Stimulated activated CD4-positive, alpha-beta T cell treated with anti-CD3 and anti-CD28 coated beads, Interleukin-12 subunit alpha, Interleukin-12 subunit beta, amount 100 ng/mL, for 48 hours (primary cell): ENCODE data around the gene THRB.

Source experiments
- DNase-seq, 3 donors: peaks; one replicate each; pipeline ENCODE4 v3.0.0-alpha.2; 2020; ENCODE audit warnings: low read depth in 2 of 3, low spot score in 1 of 3

The THRB gene

DNA sequence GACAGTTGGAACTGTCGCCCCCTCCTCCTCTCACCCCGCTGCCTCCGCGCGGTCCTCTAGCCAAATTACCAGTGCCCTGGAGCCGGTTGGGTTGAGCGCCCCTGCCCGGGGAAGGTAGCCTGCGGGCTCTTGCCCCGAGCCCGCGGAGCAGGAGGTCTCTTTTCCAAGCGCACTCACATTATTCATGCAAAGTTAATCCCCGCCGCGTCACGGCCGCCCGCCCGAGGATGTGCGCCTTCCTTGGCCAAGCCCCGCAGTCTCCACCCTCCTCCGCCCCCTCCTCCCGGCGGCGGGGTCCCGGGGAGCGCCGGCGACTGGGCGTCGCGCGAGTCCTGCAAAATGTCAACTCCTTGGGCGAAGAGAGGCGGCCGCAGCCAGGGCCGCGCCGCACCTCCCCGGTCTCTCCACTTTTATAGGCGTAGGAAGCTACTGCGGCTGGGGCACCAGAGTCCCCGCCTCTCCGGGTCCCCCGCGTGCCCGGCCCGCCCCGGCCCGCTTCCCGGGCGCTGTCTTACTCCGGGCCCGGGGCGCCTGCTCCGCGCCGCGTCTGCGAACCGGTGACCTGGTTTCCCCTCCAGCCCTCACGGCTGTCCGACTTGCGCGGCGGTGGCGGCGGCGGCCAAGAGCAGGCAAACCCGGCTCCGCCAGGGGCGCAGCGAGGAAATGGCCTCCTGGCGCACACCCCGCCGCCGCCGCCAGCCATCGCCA lies at the start of gene THRB:
TSS of gene THRB (minus strand) at position 233 of the 708 bp plus-strand sequence.
- DNase-seq: no peak

DNA sequence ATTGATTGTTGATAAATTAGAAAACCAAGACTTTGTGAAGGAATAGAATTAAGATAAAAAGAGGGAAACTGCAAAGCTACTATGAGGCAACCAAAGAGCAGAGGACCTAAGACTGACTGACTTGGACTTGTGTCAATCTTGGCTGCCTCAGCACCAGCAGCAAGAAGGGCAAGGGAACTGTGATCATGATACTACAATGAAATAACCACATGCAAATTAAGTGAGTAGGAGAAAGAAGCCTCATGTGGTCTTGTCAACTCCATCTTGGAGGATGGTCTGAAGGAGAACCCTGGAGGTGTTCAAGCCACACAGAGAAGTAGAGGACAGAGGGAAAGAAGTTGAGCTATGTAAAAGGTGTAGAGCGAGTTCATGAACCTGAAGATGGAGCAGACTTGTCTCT lies 47.3 kb upstream of the THRB start:
- no peak for DNase-seq

DNA sequence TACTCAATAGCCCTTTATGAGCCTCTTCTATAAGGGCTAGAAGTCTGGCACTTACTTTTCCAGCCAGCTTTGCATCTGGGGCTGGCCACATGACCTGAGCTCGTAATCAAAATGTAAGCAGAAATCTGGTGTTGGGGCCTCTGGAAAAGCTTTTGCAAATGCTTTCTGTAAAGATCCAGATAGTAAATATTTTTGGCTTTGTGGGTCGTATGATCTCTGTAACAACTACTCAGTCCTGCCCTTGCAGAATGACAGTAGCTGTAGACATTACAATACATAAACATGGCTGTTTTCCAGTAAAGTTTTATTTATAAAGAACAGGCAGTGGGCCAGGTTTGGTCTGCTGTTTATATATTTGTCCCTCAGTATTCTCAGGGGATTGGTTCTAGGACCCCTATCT lies 46.2 kb upstream of the THRB start:
- no peak for DNase-seq

DNA sequence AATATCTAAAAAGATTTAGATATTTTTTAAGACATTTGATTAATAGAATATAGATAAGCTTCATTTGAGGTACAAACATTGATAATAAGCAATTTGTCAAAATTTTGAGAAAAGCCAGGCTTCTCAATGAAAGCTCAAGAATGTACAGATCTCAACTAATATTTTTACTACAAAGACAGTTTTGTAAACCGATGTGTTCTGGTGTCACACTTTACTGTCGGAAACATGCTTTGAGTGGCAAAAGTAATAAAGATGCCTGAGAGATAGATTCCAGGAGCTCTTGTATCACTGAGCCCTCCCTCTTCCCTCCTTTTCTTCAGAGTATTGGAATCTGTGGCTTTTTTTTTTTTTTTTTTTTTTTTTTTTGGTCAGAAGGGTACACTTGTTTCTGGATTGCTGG lies 45.0 kb upstream of the THRB start:
- no peak for DNase-seq

DNA sequence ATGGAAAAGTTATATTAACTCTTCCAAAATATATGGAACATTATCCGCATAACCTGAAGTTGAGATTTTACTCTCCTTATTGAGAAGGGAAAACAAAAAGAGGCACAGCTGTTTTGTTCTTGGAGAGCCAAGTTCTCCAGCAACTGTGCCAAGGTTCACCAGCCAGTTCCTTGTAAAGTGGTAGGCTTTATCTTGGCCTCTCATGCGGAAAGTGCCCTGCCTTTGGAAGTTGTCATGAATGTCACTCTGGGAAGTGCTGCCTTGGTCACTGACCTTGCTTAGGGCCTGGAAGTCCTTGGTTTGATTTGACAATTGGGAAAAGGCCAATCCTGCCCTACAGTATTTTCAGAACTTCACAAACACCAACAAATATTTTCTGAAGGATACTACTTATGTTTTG lies 44.2 kb upstream of the THRB start:
- DNase-seq: no peak

DNA sequence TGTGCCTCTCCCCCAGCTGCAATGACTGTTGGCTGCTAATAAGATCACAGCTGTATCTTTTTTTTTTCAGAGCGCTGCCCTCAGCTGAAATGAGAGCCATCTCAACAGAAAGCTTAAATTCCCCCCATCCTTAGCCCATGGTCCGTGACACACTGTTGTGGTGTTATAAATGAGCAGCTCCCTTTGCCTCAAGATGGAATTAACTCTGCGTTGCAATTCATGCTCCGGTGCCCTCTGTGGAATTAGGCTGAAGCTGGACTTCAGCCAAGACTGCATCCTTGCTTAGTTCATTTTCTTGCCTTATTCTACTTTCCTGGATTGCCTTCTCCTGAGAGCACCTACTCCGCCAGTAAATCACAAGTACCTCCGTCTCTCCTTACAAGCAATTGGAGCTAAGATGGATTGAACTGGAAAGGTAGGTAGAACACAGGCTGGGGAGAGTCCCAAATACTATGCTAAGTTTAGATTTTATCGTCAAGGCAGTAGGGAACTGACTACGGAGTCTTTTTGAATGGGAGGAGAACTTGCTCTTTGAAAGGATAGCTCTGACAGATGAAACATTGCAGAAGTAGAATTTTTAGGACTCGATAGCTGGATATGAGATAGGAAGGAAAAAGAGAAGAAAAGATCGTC lies 39.0 kb upstream of the THRB start:
- no peak for DNase-seq

DNA sequence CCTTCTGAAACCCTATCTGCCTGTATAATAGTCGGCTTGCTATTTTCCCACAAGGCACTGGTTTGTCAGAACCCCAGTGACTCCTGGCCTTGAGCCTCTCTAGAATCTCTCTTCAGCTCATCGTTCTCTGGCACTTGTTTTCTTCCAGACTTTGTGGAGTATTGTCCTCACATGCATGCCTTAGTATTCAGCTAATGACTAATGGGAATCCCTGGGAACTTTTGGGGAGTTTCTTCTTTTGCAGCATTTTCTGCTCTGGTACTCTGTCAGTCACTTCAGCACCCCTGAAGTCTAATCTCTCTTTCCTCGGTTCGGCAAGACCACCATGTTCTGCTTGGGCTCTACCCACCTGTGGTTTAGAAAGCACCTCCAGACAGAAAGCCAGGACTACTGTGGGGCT lies 35.8 kb upstream of the THRB start:
- DNase-seq: no peak

DNA sequence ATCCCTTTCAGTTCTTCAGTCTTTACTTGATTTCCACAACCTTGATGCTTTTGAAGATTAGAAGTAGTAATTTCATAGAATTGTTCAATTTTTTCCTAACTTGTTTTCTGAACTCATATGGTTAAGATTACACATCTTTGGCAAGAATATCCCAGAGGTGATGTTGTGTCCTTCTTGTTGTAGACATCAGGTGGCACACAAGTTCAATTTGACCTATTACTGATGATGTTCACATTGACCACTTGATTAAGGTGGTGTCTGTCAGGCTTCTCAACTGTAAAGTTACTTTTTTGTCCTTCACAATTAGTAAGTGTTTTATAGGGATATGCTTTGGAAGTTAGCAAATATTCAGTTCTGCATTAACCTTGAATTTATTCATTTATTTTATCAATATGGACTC lies 34.6 kb upstream of the THRB start:
- no peak for DNase-seq

DNA sequence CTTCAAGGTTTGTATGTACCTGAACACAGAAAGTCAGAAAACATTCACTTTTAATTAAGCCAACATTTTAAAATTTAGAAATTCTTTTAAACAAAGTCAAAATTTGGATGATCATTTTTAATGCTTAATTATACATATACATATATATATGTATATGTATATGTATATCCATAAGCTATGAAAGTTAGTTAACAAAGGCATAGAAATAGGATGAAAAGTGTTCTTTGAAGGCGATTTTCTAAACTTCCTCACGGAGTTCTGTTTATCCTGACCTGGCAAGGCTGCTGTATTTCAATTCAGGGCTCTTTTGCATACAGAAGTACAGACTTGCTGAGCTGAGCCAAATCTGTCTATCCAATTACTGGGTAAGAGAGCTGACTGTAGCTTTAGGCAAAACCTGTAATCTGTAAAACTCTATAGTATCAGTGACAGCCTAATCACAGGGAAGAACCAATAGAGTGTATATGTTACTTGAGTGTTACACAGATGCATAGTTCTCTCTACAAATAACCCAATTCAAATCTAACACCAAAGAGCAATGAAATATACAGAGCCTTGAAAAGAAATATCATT lies 32.1 kb upstream of the THRB start:
- DNase-seq: no peak

DNA sequence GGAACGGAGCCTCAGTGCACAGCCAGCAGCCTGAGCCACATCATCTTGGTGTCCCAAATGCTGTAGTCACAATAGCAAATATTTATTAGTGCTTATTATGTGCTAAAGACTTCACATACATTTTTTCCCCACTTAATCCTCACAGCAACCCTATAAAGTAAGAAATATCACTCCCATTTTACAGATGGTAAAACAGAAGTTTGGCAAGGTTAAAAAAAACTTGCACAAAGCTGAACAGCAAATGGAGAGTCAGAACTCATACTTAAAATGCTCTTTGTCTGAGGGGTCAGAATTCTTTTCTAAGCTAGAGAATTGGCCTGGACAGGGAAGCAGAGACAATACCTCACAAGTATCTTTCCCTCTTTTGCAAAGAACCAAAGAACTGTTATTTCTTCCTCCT lies 30.9 kb upstream of the THRB start:
- no peak for DNase-seq

DNA sequence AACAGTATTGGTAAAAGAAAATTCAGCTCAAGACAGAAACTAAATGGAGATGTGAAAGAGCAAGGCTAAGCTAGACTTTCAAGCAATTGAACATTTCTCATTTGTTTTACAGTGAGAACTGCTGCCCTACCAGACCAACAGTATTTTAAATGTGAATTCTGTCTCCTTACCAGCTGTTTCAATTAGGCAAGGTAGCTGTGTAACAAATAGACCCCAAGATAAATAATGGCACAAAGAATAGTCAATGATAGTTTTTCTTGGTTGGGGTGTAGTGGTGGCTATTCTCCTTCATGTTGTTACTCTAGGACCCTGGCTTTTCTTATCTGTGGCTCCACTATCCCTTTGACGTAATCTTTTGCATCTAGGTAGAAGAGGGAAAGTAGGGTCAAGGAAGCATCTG lies 30.4 kb upstream of the THRB start:
- no peak for DNase-seq

DNA sequence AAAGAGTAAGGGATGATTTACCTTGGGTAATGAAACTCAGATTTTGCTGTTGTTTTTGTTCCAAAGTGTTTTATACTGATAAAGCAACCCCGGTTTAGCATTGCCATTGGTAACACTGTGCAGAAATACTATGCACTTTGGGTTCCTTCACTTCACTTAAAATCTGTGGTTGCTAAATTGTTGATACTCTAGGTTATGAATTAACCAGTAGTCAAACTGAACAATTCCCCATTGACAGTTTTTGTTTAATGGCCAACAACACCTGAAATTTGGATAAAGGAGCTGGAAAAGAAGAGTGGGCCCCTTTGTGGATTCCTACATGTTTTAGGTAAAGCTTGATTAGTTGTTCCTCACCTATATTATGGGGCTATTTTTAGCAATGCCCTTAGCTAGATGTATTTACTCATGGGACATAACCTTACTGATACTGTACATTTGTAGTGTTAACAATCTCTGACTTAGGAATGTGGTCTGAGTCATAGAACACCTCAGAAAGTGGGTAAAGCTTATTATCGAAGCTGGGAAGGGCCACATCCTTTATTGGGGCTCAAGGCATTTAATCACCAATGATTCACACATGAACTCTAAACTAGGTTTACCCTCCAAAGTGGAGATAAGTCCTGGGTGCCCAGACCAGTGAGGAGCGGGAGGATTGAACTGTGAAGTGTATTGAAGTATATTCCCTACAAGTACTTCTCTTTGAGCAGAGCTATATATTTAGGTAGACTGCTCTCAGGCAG lies 29.5 kb upstream of the THRB start:
- DNase-seq: no peak

DNA sequence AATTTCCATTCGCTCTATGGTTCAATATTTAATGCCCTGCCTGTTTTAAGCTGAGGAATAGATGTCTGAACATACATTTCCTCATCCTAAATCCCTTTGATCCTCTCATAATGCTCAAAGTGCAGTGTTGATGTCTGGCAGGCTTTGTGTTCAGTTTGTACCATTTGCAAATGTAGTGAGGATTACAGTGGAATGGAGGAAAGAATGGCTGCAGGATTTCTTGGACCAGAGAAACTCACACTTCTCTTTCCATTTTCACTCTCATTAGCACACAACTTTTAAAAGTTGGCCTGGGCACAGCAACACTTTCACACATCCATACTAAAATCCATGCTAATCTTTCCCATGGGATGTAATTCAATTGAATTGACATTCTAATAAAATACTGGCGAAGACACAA lies 28.6 kb upstream of the THRB start:
- no peak for DNase-seq

DNA sequence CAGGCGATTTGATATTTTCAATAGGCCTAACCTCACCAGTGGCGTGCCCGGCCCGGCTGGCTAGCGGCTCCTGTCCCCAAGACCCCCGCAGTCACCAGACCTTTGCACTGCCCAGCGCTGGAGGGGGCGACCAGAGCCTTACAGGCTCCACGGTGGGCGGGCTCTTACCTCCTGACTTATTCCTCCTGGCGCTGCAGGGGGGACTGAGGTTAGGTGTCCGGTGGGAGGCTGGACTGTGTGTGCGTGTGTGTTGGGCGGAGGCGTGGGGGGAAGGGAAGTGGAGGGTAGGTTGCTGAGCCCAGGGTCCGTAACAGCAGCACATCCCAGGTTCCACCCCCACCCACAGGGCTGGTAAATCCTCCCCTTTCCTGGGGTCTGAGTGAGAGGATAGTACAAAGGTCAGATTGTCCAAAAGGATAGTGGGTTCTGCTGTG lies 27.5 kb upstream of the THRB start:
- DNase-seq: no peak

DNA sequence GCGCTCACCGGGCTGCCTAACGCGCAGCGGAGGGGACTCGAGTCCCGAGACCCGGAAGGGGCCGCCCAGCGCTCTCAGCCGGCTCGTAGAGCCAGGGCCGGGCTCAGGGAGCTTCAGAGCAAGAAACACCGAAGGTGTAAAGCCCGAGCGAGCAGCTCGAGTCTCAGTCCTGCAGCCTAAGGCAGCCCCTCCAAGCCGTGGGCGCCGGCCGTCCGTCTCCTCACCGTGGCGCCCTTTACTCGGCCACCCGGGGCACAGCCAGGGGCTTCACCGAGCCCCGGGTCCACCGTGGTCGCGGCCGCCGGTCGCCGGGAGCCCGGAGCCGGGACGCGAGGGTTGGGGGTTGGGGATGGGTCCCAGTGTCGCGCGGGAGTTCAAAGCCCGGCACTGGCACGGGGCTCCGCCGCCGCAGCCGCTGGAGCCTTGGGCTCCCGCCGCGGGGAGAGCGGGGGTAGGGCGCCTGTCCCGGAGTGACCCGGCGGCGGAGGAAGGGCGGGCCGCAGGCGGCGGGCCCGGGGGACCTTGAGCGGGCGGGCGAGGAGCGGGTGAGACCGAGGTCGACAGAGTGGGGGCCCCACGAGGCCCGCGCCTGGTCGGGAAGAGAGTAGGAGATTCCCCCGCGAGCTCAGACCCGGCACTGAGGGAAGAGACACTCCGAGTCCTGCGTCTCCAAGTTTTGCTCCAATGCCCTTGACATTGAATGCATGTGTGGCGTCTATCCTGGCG lies 26.9 kb upstream of the THRB start:
- DNase-seq: no peak

DNA sequence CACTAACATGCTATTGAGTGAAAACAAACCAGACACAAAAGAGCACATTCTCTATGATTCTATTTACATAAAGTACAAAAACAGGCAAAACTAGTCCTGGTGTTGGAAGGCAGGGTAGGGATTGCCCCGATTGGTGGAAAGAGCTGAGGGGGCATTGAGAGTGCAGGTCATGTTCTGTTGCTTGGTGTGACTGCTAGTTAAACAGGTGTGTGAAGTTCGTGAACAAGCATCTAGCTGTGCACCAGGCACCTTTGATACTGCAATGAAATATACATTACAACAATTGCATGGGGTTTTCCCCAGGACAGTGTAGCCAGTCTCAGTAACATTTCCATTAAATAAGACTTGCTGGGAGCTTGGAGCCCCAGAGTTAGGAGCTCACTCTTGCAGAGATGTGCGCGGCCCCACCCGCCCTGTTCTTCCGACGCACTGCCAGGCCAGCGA lies 26.3 kb upstream of the THRB start:
- DNase-seq: no peak

DNA sequence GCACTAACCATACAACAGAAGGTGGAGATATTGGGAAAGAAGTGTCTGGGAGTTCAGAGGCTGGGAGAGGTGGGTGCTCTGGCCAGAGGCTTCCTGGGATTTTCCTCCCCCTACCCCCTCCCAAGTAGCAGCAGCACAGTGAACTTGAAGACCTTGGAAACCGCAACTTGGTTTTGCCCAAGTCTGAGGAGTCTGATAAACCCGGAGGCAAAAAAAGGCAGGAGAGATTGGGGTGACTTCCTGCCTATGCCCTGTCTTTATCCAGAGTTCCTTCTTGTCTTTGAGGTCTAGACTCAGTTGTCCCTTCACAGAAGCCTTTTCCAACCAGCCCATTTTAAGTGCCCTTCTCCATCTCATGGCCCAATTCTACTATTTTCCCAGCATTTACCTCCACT lies 25.4 kb upstream of the THRB start:
- no peak for DNase-seq

DNA sequence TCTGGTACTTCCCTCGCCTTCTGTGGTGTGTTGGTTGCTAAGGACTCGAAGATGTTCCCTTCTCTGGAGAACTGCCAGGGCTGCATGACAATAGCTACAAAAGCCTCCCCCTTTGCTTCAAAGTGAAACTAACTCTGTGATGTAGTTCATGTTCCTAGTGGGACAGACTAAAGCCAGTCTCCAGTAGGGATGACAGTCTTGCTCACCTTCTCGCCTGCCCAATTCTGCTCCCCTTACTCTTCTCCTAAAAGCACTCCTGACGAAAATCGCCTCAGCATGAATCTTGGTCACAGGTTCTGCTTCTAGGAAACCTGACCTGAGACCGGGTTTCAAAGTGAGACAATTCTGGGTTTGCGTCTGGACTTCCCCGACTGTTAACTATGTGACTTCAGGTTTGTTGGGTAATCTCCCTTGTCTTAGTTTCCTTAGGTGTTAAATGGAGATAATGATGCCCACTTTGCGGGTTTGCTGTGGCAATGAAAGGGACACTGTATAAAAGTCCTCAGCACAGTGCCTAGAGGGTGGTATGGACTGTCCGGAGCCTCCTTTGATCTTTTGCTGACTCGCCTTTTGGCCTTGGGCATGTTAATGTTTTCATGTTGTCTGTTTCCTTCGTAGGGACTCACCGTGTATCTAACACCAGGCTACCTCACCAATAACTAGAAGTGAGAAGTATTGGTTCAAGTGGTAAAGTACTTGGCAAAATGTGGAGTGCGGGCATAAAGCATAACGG lies 24.9 kb upstream of the THRB start:
- no peak for DNase-seq

DNA sequence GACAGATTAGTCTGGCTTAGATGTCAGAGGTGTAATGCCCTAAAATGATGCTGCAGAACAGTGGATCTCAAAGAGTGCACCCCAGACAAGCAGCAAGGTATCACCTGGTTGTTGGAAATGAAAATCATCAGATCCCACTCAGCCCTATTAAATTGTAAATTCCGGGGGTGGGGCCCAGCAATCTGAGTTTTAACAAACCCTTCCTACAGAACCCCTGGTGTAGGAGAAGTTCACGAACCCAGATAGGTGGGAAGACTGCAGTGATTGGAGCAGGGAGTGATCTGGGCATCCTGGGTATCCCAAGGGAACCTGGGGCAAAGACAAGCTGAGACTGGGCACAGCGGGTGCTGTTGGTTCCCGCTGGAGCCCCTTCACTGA lies 24.3 kb upstream of the THRB start:
- DNase-seq: no peak

DNA sequence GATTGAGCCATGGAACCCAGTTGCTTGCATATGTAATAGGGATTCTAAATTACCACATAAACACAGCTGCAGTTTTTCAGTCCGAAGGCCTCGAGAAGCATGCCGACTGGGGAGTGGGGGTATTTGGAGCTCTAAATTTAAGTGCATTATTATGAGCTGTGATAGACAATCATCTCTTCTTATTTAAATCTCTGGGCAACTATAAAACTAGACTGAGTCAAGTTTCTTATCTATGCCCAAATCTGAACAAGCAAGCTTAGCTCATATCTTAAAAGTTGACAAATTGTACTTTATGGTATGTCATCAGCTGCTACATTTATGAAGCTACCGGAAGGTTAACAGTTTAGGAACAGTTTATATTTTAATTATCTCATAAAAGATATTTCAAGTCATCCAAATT lies 19.5 kb upstream of the THRB start:
- no peak for DNase-seq

DNA sequence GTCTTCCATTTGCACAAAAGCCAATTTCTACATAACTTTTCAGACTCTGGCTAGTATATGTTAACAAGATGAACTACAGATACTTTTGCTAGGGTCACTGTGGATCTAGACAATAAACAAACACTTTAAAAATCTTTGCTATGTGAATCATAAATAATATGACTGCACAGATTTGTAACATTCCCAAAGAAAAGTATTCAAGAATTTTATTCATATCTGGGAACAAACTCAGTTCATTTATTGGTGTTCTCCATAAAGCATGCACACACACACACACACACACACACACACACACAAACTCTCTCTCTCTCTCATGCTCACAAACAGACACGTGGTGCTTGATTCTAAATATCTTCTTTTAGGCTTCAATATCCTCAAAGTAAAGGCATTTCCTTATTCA lies 18.8 kb upstream of the THRB start:
- DNase-seq: no peak
